ENCODE results near the gene ATP11B. TPM values are rescaled to one million over a fixed set of nuclear protein-coding genes. Genes with fewer than 3 reads are reported as not detected.

The ATP11B gene
- total and polyA plus RNA-seq, 9 donors = 14.2 to 83.4 (median 54.4) TPM

GRCh38 chr3:182800508-182800907, 7.2 kb downstream of the ATP11B start:
- Histone ChIP-seq H3K4me1 (ENCODE audit: insufficient read depth) (no peaks in the 10 kb centered on the region), H3K4me3 (no peak overlapping the region), H3K36me3 (no peaks in the 10 kb centered on the region), H3K9me3 (no peaks in the 10 kb centered on the region), H3K27ac (no peak overlapping the region), H3K27me3 (no peaks in the 10 kb centered on the region)
- TF ChIP-seq, protein P1, sequence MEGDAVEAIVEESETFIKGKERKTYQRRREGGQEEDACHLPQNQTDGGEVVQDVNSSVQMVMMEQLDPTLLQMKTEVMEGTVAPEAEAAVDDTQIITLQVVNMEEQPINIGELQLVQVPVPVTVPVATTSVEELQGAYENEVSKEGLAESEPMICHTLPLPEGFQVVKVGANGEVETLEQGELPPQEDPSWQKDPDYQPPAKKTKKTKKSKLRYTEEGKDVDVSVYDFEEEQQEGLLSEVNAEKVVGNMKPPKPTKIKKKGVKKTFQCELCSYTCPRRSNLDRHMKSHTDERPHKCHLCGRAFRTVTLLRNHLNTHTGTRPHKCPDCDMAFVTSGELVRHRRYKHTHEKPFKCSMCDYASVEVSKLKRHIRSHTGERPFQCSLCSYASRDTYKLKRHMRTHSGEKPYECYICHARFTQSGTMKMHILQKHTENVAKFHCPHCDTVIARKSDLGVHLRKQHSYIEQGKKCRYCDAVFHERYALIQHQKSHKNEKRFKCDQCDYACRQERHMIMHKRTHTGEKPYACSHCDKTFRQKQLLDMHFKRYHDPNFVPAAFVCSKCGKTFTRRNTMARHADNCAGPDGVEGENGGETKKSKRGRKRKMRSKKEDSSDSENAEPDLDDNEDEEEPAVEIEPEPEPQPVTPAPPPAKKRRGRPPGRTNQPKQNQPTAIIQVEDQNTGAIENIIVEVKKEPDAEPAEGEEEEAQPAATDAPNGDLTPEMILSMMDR (IDR thresholded peaks at IDR 0.05) = no peak
- no peak for TF ChIP-seq EP300 (IDR thresholded peaks at IDR 0.05)
- no peak for TF ChIP-seq POLR2A (IDR thresholded peaks at IDR 0.05)
- 97 to 99% (median 98%) methylated on average over 8 of the region's 8 CpGs for WGBS, 3 donors
- DNase-seq = no peak
- intact Hi-C loops (cut with DNase I) = no loop called here

- no peak overlapping the region for H3K27ac ChIP-seq
- no peak for TF ChIP-seq EP300 (IDR thresholded peaks at IDR 0.05)
- TF ChIP-seq POLR2A (IDR thresholded peaks at IDR 0.05) = no peak
- TF ChIP-seq, protein P1 (IDR thresholded peaks at IDR 0.05) = no peak
- no peak for DNase-seq
- intact Hi-C loops (cut with DNase I) = no loop called here
- no peaks in the 10 kb centered on the region for H3K9me3 ChIP-seq
- H3K4me1 ChIP-seq (ENCODE audit: insufficient read depth) = no peaks in the 10 kb centered on the region
- H3K36me3 ChIP-seq = no peaks in the 10 kb centered on the region
- 73 to 89% (median 84%) methylated on average over 6 of the region's 6 CpGs for WGBS, 3 donors
- no peak overlapping the region for H3K4me3 ChIP-seq
- no peaks in the 10 kb centered on the region for H3K27me3 ChIP-seq
These were observed 9.4 kb downstream of the ATP11B start for GRCh38 chr3:182802413-182803390.

- Histone ChIP-seq H3K36me3 (no peaks in the 10 kb centered on the region), H3K4me1 (ENCODE audit: insufficient read depth) (no peaks in the 10 kb centered on the region), H3K9me3 (no peaks in the 10 kb centered on the region), H3K27me3 (no peaks in the 10 kb centered on the region), H3K27ac (no peak overlapping the region), H3K4me3 (no peak overlapping the region)
- WGBS, 3 donors = 80 to 83% (median 82%) methylated on average over 4 of the region's 4 CpGs
- DNase-seq = no peak
- no peak for TF ChIP-seq EP300 (IDR thresholded peaks at IDR 0.05)
- TF ChIP-seq, protein P1 (IDR thresholded peaks at IDR 0.05) = no peak
- intact Hi-C loops (cut with DNase I) = no loop called here
These were observed 10.3 kb downstream of the ATP11B start for GRCh38 chr3:182803596-182803995.

GRCh38 chr3:182807061-182807460, 13.8 kb downstream of the ATP11B start:
- TF ChIP-seq POLR2A (IDR thresholded peaks at IDR 0.05) = no peak
- Histone ChIP-seq H3K4me1 (ENCODE audit: insufficient read depth) (no peaks in the 10 kb centered on the region), H3K36me3 (no peaks in the 10 kb centered on the region), H3K4me3 (no peak overlapping the region), H3K27me3 (no peaks in the 10 kb centered on the region), H3K27ac (no peak overlapping the region), H3K9me3 (no peaks in the 10 kb centered on the region)
- DNase-seq = no peak
- 77 to 92% (median 87%) methylated on average over 1 of the region's 1 CpG for WGBS, 3 donors
- intact Hi-C loops (cut with DNase I) = no loop called here
